ENCODE measurements around the gene CEP112. TPM values are rescaled to one million over a fixed set of nuclear protein-coding genes. Genes with fewer than 3 reads are reported as not detected.
A peak's percentile ranks its signal among the peaks of the same experiment; 100 is the strongest.

The CEP112 gene
- total and polyA plus RNA-seq, 2 of the 13 experiments (the other 11 are each of a cell fraction or from before 2014, with no cell fraction given) = 1.2 to 3.4 TPM

GRCh38 chr17:66191593-66192377 lies at the start of gene CEP112 (continued):
- TF ChIP-seq RERE (CRISPR knock-in tag; IDR thresholded peaks at IDR 0.05; ENCODE audit: low read depth) = no peak; the same call in 1 of the 2 replicates
- TF ChIP-seq ZNF501 (CRISPR knock-in tag; IDR thresholded peaks at IDR 0.05) = peak; percentile 62; the same call in 1 of the 2 replicates
- peak; percentile 73; the same call in 1 of the 2 replicates for TF ChIP-seq ZBTB7A (CRISPR knock-in tag; IDR thresholded peaks at IDR 0.05)
- TF ChIP-seq HINFP (CRISPR knock-in tag; IDR thresholded peaks at IDR 0.05; ENCODE audit: low read depth) = 0 out of 2 replicates have a peak, but pooled peaks have one; percentile 54
- TF ChIP-seq TIGD3 (CRISPR knock-in tag; IDR thresholded peaks at IDR 0.05; ENCODE audit: borderline replicate concordance) = peak; percentile 86; the same call in 1 of the 2 replicates
- TF ChIP-seq TOPORS (CRISPR knock-in tag; IDR thresholded peaks at IDR 0.05) = 0 out of 2 replicates have a peak, but pooled peaks have one; percentile 60
- 0 out of 2 replicates have a peak, but pooled peaks have one; percentile 68 for TF ChIP-seq FOXK1 (CRISPR knock-in tag; IDR thresholded peaks at IDR 0.05; ENCODE audit: borderline replicate concordance, low read depth)
- TF ChIP-seq ZNF687 (CRISPR knock-in tag; IDR thresholded peaks at IDR 0.05) = peak; percentile 90
- no peak for TF ChIP-seq ZNF772 (CRISPR knock-in tag; IDR thresholded peaks at IDR 0.05)
- peak; percentile 75; the same call in 1 of the 2 replicates for TF ChIP-seq ZFP91 (CRISPR knock-in tag; IDR thresholded peaks at IDR 0.05; ENCODE audit: borderline replicate concordance)

Data from HepG2 (cell line).